Brain microvascular endothelial cell (primary cell): ENCODE results near the gene IL6ST.

ENCODE experiments used
- DNase-seq: peaks from one replicate; pipeline ENCODE4 v3.0.0-alpha.2; 2020
- H3K27ac ChIP-seq: fragments of 250-450 bp; sonication (Bioruptor Pico); 2 replicates; pipeline ENCODE4 v1.5.1; 2020; ENCODE audit warnings: mild to moderate bottlenecking, moderate library complexity
- H3K27me3 ChIP-seq: fragments of 250-450 bp; sonication (Bioruptor Pico); replicated peaks from 2 replicates; pipeline ENCODE4 v1.5.1; 2020; ENCODE audit warnings: mild to moderate bottlenecking
- H3K36me3 ChIP-seq: fragments of 250-450 bp; sonication (Bioruptor Pico); replicated peaks from 2 replicates; pipeline ENCODE4 v1.5.1; 2020; ENCODE audit warnings: mild to moderate bottlenecking
- H3K4me3 ChIP-seq: 2 replicates; pipeline ENCODE4 v1.5.1; 2011; ENCODE audit warnings: low read depth, mild to moderate bottlenecking, control low read depth, low read length, moderate library complexity
- CTCF ChIP-seq: IDR thresholded peaks from 2 replicates; pipeline ENCODE4 v1.5.1; 2011; ENCODE audit warnings: low read depth, mild to moderate bottlenecking, moderate library complexity, low read length, control low read depth, inconsistent platforms; ENCODE audit errors: missing control alignments
- in situ Hi-C: cut with HindIII; loops from 2 replicates; pipeline ENCODE4 v1.10.0; 2017; ENCODE audit warnings: low sequenced_read_pairs, low pct_ligation_motif_present

The IL6ST gene

GRCh38 chr5:55904152-55904551 lies 90.6 kb downstream of the IL6ST start:
- H3K27ac ChIP-seq, result no peak overlapping the region
- H3K27me3 ChIP-seq, result no peaks in the 10 kb centered on the region
- peak; percentile 77 for DNase-seq
- H3K36me3 ChIP-seq, result no peaks in the 10 kb centered on the region
- no peak overlapping the region for H3K4me3 ChIP-seq
- in situ Hi-C loops, result no loop called here
- no peak for TF ChIP-seq CTCF

- in situ Hi-C loops, result no loop called here
Observed at GRCh38 chr5:55903121-55903701, 91.6 kb downstream of the IL6ST start.

GRCh38 chr5:55902696-55903095 lies 92.1 kb downstream of the IL6ST start:
- Histone ChIP-seq H3K27me3 (no peaks in the 10 kb centered on the region), H3K36me3 (no peaks in the 10 kb centered on the region), H3K4me3 (no peak overlapping the region), H3K27ac (no peak overlapping the region)
- no peak for DNase-seq
- TF ChIP-seq CTCF, result no peak
- in situ Hi-C loops, result no loop called here

More at GRCh38 chr5:55903121-55903701, 91.6 kb downstream of the IL6ST start:
- H3K4me3 ChIP-seq, result no peak overlapping the region
- DNase-seq, result peak; percentile 69
- no peaks in the 10 kb centered on the region for H3K27me3 ChIP-seq
- no peak for TF ChIP-seq CTCF
- H3K27ac ChIP-seq, result no peak overlapping the region
- no peaks in the 10 kb centered on the region for H3K36me3 ChIP-seq

GRCh38 chr5:55900776-55901175 lies 94.0 kb downstream of the IL6ST start:
- no peak for DNase-seq
- no peak for TF ChIP-seq CTCF
- in situ Hi-C loops, result no loop called here
- Histone ChIP-seq H3K4me3 (no peak overlapping the region), H3K36me3 (no peaks in the 10 kb centered on the region), H3K27me3 (no peaks in the 10 kb centered on the region), H3K27ac (no peak overlapping the region)

- no peak for DNase-seq
- Histone ChIP-seq H3K27ac (no peak overlapping the region), H3K4me3 (no peak overlapping the region), H3K27me3 (no peaks in the 10 kb centered on the region), H3K36me3 (no peaks in the 10 kb centered on the region)
- in situ Hi-C loops, result no loop called here
- no peak for TF ChIP-seq CTCF
Observed at GRCh38 chr5:55900068-55900467, 94.7 kb downstream of the IL6ST start.

GRCh38 chr5:55899344-55899743 lies 95.4 kb downstream of the IL6ST start:
- in situ Hi-C loops, result no loop called here
- Histone ChIP-seq H3K27ac (no peak overlapping the region), H3K36me3 (no peaks in the 10 kb centered on the region), H3K4me3 (no peak overlapping the region), H3K27me3 (no peaks in the 10 kb centered on the region)
- no peak for TF ChIP-seq CTCF
- DNase-seq, result peak; percentile 36
